SK-N-SH (cell line): ENCODE measurements around the gene MACROD2.

Source experiments
- CHD2 ChIP-seq: fragments of 150-350 bp; IDR thresholded peaks from 2 replicates; pipeline ENCODE4 v1.6.1; 2018; ENCODE audit warnings: low read length; ENCODE audit not compliant: partially characterized antibody
- CTCF ChIP-seq: fragments of 200-600 bp; sonication (generic); IDR thresholded peaks from 2 replicates; pipeline ENCODE4 v1.6.1; 2017; ENCODE audit warnings: antibody characterized with exemption, mild to moderate bottlenecking, moderate library complexity
- EP300 ChIP-seq, 2 experiments: IDR thresholded peaks; 2 replicates each; pipeline versions ENCODE4 v1.4.0 to v1.6.1; 2012; ENCODE audit warnings: borderline replicate concordance in 1 of 2, low read depth in 1 of 2, low read length in 1 of 2
- EZH2phosphoT487 ChIP-seq: fragments of 200-600 bp; sonication (generic); IDR thresholded peaks from 2 replicates; pipeline ENCODE4 v1.6.1; 2017; ENCODE audit warnings: low read depth, mixed run types, mild to moderate bottlenecking, antibody characterized with exemption, moderate library complexity, borderline replicate concordance
- GABPA ChIP-seq: IDR thresholded peaks from 2 replicates; pipeline ENCODE4 v1.4.0; 2012; ENCODE audit warnings: low read depth, mild to moderate bottlenecking
- GATA2 ChIP-seq: sonication (generic); formaldehyde crosslinking; IDR thresholded peaks from 2 replicates; pipeline ENCODE4 v1.5.0; 2020; ENCODE audit warnings: mild to moderate bottlenecking, missing genetic modification reagents
- POLR2AphosphoS5 ChIP-seq: IDR thresholded peaks from 2 replicates; pipeline ENCODE4 v1.6.1; 2012; ENCODE audit warnings: low read depth, low read length
- RAD21 ChIP-seq: IDR thresholded peaks from 2 replicates; pipeline ENCODE4 v1.6.1; 2012; ENCODE audit warnings: mild to moderate bottlenecking, low read length
- RCOR1 ChIP-seq: fragments of 150-350 bp; IDR thresholded peaks from 2 replicates; pipeline ENCODE4 v1.6.1; 2017; ENCODE audit warnings: antibody characterized with exemption, low read length
- USF2 ChIP-seq: fragments of 150-350 bp; IDR thresholded peaks from 2 replicates; pipeline ENCODE4 v1.6.1; 2017; ENCODE audit warnings: antibody characterized with exemption, low read length, low read depth, borderline replicate concordance
- YY1 ChIP-seq: IDR thresholded peaks from 2 replicates; pipeline ENCODE4 v1.4.0; 2012; ENCODE audit warnings: low read depth, mild to moderate bottlenecking
- TF ChIP-seq, protein P1 (sequence below): IDR thresholded peaks from 2 replicates; pipeline ENCODE4; 2012
- TF ChIP-seq, protein P2 (sequence below): IDR thresholded peaks from 2 replicates; pipeline ENCODE4 v1.4.0; 2012; ENCODE audit warnings: low read depth, borderline replicate concordance

DNA sequence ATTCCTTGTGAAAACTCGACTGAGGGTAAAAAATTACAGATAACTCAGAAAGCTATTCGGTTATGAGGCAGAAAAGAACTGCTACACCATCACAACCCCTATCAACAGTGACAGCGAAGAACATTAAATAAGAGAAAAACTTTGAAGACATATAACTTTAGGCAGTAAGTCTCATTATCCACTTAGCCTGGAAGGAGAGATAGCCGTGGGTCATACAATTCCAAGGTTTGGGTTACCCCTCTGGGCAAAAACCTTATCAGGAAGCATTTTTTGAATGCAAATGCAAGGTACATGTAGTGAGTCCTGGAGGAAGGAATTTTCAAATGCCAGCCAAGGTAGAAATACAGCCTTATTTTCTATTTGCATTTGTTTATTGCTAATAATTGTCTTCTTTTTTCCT, 212.3 kb downstream of the MACROD2 start:
- no peak for TF ChIP-seq CTCF
- no peak for TF ChIP-seq YY1
- TF ChIP-seq, protein P1, sequence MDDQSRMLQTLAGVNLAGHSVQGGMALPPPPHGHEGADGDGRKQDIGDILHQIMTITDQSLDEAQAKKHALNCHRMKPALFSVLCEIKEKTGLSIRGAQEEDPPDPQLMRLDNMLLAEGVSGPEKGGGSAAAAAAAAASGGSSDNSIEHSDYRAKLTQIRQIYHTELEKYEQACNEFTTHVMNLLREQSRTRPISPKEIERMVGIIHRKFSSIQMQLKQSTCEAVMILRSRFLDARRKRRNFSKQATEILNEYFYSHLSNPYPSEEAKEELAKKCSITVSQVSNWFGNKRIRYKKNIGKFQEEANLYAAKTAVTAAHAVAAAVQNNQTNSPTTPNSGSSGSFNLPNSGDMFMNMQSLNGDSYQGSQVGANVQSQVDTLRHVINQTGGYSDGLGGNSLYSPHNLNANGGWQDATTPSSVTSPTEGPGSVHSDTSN = no peak
- no peak for TF ChIP-seq GABPA
- TF ChIP-seq RCOR1 = no peak
- no peak for TF ChIP-seq CHD2
- no peak for TF ChIP-seq POLR2AphosphoS5
- no peak for TF ChIP-seq EZH2phosphoT487
- no peak for TF ChIP-seq RAD21
- TF ChIP-seq, protein P2, sequence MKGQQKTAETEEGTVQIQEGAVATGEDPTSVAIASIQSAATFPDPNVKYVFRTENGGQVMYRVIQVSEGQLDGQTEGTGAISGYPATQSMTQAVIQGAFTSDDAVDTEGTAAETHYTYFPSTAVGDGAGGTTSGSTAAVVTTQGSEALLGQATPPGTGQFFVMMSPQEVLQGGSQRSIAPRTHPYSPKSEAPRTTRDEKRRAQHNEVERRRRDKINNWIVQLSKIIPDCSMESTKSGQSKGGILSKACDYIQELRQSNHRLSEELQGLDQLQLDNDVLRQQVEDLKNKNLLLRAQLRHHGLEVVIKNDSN = no peak
- TF ChIP-seq GATA2 (CRISPR knock-in tag) = no peak
- no peak for TF ChIP-seq USF2
- no peak for TF ChIP-seq EP300 (IDR thresholded peaks at IDR 0.05; ENCODE audit: borderline replicate concordance in 1 of 2, low read depth in 1 of 2, low read length in 1 of 2)
